ENCODE data around the gene BABAM1.
"Not testable (repeated sequence)": the region's sequence is repeated elsewhere in the genome, so short reads cannot be mapped to it uniquely, and the experiment has no call there.

The BABAM1 gene

DNA sequence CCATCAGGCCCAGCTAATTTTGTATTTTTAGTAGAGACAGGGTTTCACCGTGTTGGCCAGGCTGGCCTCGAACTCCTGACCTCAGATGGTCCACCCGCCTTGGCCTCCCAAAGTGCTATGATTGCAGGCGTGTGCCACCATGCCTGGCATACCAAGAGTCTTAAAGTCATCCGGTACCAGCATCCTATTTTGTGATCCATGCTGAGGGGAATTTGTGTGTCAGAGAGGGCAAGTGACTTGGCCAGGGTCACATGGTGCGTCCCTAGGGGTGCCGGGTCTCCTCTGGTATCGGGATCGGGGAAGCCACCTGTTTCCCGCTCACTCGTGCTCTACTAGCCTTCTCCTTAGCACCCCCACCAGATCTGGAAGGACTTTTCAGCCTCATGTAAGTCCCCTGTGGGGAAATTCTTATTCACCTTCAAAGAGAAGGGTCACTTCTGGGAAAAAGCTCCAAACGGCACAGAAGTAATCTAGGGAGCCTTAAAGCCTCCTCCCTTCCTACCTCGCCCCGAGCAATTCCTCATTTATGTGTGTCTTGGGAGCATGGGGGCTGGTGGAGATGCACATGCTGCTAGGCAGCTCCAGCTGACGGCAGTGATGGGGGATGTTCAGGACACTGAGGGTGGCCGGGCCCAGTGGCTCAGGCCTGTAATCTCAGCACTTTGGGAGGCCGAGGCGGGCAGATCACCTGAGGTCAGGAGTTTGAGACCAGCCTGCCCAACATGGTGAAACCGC is 8.4 kb downstream of the BABAM1 start:
- no peak for DNase-seq

DNA sequence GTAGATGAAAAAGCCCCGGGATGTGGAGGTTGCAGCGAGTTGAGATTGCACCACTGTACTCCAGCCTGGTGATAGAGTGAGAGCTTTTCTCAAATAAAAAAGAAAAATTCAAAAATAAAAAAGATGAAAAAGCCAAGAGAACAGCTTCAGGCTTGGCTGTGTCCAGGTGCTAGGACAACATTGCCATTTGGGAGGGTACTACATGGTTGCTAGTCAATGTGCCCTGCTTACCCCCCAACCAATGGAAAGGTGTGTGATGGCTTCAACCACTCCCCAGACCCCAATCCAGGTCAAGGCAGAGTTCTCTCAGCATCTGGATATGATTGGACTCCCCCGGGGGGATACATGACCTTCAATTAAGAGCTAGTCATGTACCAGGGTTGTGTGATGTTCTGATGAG is 12.2 kb downstream of the BABAM1 start:
- DNase-seq: no peak

DNA sequence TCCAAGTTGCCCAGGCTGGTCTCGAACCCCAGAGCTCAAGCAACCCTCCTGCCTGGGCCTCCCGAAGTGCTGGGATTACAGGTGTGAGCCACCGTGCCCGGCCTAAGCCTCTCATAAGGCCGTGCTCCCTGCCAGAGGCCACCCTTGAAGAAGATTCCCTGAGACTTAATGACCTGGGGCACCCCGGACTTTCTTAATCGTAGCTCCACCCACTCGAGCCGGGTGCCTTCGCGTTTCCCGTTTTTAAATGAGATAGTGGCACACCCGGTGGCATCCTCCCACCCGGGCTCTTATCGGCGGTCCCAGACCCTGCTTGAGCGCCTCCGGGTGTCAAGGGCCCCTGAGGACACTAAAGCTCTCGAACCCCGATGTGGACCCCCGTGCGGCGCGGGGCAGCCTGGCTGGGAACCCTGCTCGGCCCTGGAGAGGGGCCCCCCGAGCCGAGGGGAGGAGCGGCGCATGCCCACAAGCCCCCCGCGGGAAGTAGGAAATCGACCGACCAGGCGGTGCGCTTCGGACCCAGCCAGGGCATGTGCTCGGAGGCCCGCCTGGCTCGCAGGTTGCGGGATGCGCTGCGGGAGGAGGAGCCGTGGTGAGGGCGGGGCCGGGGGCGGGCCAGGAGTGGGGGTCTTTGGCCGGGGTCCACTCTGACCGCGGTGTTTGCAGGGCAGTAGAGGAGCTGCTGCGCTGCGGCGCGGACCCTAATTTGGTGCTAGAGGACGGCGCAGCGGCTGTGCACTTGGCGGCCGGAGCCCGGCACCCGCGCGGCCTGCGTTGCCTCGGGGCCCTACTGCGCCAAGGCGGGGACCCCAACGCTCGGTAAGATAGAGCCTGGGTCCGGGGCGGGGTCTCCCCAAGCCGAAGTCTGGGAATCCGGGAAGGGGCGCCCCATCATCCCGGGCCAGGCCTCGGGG is 14.4 kb downstream of the BABAM1 start, which contains the start of gene ANKLE1:
TSS of gene ANKLE1 (plus strand) at position 511 of the 914 bp plus-strand sequence. CDS start at position 531, 20 bp downstream.
- DNase-seq: peak; percentile 41

DNA sequence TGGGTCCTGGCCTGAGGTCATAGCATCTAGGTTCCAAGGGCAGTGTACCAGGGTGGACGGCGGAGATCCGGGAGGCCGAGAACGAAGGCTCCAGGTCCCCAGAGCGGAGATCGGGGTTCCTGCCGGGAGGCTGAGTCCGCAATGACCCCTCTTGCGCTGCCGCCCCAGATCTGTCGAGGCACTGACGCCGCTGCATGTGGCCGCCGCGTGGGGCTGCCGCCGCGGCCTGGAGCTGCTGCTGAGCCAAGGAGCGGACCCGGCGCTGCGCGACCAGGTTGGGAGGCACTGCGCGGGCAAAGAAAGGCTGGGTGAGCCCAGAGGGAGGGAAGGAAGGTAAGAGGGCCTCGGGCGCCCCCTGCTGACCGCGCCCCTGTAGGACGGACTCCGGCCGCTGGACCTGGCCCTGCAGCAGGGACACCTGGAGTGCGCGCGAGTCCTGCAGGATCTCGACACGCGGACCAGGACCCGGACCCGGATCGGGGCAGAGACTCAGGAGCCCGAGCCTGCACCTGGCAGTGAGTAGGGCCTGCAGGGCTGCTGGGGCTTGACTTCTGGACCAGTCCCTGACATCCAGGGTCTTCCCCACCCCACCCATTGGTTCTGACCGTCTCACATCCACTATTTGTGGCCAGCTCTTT is 15.4 kb downstream of the BABAM1 start:
- DNase-seq: peak; percentile 84

DNA sequence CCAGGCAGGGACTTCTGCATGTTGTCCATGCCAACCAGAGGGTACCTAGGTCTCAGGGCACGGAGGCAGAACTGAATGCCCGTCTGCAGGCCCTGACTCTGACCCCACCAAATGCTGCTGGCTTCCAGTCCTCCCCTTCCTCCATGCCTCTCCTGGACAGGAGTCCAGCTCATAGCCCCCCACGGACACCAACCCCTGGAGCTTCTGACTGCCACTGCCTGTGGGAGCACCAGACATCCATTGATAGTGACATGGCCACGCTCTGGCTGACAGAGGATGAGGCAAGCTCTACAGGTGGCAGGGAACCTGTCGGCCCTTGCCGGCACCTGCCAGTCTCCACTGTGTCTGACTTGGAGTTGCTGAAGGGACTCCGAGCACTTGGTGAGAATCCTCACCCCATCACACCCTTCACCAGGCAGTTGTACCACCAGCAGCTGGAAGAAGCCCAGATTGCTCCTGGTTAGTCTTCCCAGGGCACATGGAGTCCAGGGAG is 16.3 kb downstream of the BABAM1 start:
- DNase-seq: no peak

DNA sequence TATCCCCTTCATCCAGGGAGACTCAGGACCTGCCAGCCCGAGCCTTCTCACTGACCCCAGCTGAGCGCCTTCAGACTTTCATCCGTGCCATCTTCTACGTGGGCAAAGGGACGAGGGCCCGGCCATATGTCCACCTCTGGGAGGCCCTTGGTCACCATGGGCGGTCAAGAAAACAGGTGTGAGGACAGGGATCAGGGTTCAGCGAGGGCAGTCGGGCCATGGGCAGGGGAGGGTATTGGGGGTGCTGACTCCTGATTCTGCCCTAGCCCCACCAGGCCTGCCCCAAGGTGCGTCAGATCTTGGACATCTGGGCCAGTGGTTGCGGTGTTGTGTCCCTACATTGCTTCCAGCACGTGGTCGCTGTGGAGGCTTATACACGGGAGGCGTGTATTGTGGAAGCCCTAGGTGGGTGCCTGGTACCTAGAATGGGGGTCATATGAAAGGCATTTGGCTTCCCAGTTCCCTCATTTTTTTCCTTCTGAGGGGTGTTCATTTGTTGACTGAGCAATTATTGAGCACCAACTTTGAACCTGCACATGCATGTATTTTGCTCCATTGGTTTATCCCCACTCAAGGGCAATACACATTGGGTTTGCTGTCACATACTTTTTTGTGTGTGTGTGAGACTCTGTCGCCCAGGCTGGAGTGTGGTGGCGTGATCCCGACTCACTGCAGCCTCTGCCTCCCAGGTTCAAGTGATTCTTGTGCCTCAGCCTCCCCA is 18.3 kb downstream of the BABAM1 start:
- DNase-seq: no peak

DNA sequence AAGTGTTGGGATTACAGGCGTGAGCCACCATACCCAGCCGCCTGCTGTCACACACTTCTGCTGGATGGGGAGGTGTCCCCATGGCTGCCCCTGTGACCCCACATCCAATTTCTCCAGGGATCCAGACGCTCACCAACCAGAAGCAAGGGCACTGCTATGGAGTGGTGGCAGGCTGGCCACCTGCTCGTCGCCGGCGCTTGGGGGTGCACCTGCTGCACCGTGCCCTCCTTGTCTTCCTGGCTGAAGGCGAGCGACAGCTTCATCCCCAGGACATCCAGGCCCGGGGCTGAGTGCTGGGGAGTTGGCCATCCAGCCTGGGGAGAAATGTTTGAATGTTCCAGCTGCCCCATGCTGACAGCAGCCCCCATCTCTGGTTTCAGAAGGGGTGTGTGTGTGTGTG is 19.0 kb downstream of the BABAM1 start:
- no peak for DNase-seq

DNA sequence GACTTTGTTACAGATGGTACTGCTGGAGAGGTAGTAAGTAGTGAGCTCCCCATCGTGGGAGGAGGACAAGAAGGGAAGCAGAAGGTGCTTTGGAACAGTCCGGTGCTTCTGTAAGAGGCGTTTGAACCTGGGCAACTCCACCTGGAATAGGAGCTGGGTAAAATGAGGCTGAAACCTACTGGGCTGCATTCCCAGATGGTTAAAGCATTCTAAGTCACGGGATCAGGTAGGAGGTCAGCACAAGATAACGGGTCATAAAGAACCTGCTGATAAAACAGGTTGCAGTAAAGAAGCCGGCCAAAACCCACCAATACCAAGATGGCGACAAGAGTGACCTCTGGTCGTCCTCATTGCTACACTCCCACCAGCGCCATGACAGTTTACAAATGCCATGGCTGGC is 19.5 kb downstream of the BABAM1 start:
- no peak for DNase-seq

DNA sequence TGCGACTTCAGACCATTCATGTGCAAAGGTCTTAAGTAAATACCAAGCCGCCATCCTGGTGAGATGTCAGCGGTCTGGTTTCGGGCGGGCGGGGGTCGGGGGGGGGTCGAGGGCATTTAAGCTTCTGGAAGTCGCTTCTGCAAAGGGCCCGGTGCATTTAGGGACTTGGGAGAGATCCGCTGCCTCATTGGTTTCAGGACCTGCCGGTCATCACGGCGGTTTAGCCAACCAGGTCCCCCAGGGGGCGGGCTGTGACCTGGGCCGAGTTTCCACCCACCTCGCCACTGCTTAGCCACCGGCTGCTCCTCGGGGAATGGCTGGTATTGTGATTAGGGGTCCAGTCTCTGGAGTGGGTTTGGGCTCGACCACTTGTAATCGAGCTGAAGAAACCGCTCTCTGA is 22.2 kb downstream of the BABAM1 start:
- DNase-seq: peak; percentile 64

DNA sequence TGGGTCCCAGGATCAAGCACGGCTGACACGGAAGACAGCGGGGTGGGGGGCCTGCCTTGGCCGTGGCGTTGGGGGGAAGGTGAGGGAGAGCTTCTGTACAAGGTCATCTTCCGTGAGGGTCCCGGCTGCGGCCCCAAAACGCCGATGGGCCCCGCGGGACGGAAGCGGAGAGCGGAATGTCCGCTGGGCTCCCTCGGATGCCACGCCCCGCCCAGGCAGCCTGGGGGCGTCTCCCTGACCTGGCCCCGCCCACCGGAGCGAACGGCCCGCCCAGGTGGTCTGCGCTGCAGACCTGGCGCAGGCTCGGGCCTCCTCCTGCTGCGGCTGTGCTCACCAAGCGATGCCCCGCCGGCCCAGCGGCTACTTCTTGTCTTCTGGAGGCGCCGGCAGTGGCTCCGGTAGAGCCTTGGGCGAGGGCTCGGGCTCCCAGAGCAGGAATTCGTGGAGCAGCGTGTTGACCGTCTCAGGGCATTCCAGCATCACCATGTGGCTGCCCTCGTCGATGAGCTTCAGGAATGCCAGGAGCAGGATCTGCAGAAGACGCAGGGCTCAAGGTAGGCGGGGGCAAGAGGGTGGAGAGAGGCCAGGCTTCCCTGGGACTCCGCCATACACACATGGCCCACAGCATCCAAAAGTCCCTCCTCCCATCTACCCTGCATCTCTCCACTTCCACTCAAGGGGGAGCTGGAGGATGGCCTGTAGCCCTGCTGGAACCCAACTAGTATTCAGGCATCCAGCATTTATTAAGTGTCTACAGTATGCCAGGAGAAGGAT is 25.2 kb downstream of the BABAM1 start:
- DNase-seq: peak; percentile 87

DNA sequence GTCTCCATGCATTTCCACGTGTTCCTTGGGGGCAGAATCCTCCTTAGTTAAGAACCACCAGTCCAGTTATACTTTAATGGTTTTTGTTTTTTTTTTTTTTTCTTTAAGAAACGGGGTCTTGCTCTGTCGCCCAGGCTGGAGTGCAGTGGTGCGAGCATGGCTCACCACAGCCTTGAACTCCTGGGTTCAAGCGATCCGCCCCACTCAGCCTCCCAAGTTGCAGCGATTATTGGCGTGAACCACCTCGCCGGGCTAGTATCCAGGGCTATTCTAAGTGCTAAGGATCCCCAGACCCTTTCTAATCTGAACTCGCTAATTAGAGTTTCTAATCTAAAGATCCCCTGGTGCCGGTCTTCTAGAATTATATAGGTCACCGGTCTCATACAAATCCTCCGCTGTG is 26.4 kb downstream of the BABAM1 start:
- no peak for DNase-seq

DNA sequence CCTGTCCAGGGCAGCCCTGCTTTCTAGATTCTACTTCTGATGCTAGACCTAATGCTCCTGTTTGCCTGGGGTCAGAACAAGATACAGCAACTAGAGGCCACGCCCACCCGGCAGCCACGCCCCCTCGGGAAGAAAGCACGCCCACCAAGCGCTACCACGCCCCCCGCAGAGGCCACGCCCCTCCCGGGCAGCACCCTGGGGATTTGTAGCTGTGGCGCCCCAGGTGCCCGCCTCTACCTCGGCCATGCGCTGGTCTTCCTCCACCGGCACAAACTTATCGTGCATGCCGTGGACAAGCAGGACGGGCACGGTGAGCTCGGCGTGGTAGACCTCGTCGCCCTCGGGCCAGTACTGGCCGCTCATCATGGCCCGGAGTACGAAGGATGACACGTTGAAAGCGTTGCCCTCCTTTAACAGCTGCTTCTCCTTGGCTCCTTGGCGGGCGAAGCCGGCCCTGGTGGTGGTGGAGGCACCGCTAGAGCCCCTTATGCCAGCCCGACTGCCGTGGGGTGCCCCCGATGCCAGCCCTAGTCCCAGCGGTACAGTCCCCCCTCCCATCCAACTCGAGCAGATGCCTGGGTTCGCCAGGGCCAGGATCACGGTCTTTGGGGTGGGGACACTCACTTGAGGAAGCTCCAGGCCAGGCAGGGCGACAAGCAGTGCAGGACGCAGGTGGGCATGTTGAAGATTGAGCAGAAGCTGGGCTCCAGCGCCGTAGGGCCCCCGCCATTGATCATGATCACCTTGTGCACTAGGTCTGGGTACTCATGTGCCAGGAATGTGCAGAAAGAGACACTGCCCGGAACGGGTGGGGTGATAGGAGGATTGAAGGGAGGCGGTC is 27.0 kb downstream of the BABAM1 start:
- peak; percentile 69 for DNase-seq

DNA sequence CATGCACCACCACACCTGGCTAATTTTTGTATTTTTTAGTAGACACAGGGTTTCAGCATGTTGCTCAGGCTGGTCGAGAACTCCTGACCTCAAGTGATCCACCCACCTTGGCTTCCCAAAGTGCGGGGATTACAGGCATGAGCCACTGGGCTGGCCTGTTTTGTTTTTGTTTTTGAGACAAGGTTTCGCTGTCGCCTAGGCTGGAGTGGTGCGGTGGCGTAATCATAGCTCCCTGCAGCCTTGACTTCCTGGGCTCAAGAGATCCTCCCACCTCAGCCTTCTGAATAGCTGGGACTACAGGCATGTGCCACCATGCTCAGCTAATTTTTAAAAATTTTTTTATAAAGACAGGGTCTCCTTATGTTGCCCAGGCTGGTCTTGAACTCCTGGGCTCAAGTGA is 28.3 kb downstream of the BABAM1 start:
- not testable (repeated sequence) for DNase-seq

DNA sequence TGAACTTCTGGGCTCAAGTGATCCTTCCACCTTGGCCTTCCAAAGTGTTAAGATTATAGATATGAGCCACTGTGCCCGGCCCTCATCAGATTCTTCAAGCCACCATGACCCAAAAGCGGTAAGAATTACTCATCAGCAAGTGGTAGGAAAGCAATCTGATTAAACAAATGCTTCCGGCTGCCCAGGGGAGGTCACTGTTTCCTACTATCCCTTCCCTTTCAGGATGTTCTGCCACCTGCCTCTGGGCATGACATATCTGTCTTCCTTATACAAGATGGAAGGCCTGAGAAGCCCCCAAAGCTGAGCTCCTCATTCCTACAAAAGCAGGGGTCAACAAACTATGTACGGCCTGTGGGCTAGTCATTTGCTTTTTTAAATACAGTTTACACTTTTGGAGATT is 29.0 kb downstream of the BABAM1 start:
- peak; percentile 45 for DNase-seq

DNA sequence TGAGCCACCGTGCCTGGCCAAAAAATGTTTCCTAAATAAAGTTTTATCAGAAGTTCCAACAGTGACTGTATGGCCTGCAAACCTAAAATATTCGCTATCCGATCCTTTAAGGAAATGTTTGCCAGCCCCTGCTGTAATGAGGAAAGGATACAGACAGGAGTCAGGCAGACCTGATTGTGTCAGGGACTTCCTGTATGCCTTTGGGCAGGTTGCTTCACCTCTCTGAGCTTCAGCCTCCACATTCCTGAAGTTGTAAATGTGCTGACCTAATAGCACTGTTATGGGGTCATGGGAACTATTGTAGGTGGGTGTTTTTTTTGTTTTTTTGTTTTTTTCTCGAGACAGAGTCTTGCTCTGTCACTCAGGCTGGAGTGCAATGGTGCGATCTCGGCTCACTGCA is 29.7 kb downstream of the BABAM1 start:
- no peak for DNase-seq

DNA sequence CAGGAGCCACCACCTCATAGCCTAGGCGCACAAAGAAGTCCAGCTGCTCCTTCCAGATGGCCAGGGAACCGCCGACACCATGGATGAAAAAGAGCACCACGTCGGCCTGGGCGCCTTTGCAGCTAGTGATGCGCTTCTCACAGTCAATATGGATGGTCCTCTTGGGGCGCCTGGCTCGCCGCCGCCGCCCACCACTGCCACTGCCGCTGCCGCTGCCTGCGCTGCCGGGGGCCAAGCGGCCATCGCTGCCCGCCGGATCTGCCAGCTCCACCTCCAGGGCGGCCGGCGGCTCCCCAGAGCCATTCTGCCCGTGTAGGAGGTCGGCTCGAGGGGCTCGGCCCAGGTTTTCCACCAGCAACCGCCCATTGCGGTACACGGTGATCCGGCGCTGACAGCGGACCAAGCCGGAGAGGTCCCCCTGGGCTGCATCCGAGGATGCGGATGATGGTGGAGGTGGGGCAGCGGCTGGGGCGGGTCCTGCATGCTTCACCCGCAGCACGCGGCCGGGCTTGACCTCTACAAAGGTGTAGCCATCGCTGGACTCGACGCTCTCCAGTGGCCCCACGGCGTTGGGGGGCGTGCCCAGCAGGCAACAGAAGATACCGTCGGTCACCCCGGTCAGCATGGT is 33.9 kb downstream of the BABAM1 start:
- DNase-seq: no peak

DNA sequence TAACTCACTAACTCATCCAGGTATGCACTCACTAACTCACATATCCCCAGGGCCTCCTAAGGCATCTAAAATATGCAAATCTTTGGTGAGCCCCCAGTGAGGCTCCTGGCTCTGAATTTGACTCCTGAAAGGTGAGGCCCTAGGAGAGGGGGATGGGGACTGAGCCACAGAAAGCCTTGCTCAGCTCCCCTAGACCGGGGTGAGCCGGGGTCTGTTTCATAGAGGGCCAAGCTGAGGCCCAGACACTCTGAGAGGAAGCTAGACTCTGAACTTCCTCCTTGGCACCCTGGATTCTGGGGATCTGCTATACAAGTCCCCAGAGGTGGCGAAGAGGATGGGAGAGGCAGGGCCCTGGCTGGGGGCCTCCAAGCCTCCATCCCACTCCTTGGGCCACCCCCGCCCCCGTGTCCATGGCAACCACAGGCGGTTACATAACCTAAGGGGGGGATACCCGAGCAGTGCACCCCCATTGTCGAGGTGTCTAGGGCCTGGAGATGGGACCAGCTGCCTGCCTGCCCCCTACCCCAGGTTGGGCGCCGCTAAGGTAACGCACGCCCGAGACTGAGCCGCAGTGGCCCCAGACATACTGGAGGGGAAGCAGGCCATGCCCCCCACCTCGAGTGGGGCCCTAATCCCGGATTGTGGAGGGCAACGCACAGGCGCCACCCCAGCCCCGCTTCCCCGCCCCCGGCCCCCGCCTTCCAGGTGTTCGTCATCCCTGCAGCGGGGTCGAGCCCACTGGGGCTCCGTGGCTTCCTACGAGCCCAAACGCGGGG is 35.3 kb downstream of the BABAM1 start:
- DNase-seq: no peak

DNA sequence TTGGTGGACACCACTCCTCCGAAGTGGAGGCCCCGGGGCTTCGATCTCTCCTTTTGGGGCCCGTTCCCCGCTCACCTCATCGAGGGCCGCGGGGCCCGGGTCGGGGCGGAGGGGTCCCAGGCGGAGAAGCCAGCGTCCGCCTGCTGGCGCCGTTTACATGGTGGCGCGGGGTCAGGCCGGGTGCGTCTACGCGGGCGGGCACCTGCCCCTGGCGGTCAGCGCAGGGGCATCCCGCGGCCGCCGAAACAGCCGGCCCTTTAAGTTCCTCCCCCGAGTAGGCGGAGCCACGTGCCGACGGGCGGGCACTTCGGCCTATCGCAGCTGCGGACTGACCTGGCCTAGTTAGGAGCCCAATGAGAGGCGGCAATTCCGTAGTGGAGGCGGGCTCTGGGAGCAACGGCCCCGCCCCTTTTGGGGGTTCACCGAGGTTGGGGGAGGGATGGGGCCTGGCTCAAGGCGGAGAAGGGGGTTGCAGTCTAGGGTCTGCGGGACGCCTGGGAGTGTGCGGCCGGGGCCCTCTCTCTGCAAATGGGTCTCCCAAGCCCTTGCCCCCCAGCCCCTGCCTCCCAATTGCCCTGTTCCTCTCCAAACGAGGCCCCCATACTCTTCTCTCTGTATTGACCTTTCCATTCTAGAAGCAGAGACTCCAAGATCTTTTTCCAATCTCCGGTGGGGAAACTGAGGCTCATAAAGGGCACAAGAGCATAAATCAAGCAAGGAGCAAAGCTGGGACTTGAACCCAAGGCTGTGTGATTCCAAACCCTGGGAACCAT is 36.1 kb downstream of the BABAM1 start, which contains the start of gene ABHD8:
TSS of gene ABHD8 (minus strand) at position 259 of the 773 bp plus-strand sequence. CDS start 1,809 bp downstream, outside the sequence.
- peak; percentile 95 for DNase-seq

DNA sequence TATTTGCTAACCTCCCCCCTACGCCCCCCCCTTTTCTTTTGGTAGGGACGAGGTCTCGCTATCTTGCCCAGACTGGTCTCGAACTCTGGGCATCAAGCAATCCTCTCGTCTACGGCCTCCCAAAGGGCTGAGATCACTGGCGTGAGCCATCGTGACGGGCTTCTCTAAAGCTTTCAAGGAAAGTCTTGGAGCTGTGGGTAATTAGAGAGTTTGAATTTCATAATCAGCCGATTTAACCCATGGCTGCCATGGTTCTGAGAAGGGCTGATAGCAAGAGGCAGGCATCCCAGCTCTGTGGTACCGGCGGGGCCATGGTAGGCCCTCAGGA is 36.7 kb downstream of the BABAM1 start:
- no peak for DNase-seq

Data from activated CD4-positive, alpha-beta T cell treated with anti-CD3 and anti-CD28 coated beads, Interleukin-2, amount 50 U/mL, for 16 hours (primary cell).